NCI-H524 treated with DMSO at 0.1 percent for 48 hours (cell line): ENCODE measurements around the gene LRGUK.
"Not testable (repeated sequence)": the region's sequence is repeated elsewhere in the genome, so short reads cannot be mapped to it uniquely, and the experiment has no call there.

Source experiments
- DNase-seq: peaks from one replicate; lab custom pipeline; 2025; lab: John Stamatoyannopoulos, UW

LRGUK gene

GRCh38 chr7:134187893-134188292 is 60.8 kb downstream of the LRGUK start:
- DNase-seq = no peak

- no peak for DNase-seq
Observed at GRCh38 chr7:134188311-134188710, 61.2 kb downstream of the LRGUK start.

GRCh38 chr7:134189559-134189958 is 62.4 kb downstream of the LRGUK start:
- DNase-seq = no peak

- DNase-seq = no peak
Observed at GRCh38 chr7:134191876-134192275, 64.7 kb downstream of the LRGUK start.

GRCh38 chr7:134193240-134193639 is 66.1 kb downstream of the LRGUK start:
- DNase-seq = no peak

GRCh38 chr7:134195252-134195651 is 68.1 kb downstream of the LRGUK start:
- no peak for DNase-seq

GRCh38 chr7:134196439-134196838 is 69.3 kb downstream of the LRGUK start:
- DNase-seq = no peak

- DNase-seq = no peak
Observed at GRCh38 chr7:134197345-134197744, 70.2 kb downstream of the LRGUK start.

GRCh38 chr7:134200970-134201369 is 73.8 kb downstream of the LRGUK start:
- no peak for DNase-seq

- no peak for DNase-seq
Observed at GRCh38 chr7:134201569-134202261, 74.6 kb downstream of the LRGUK start.

GRCh38 chr7:134203186-134203889 is 76.2 kb downstream of the LRGUK start:
- no peak for DNase-seq

- no peak for DNase-seq
Observed at GRCh38 chr7:134209322-134210015, 82.3 kb downstream of the LRGUK start.

- DNase-seq = no peak
Observed at GRCh38 chr7:134210227-134210626, 83.1 kb downstream of the LRGUK start.

- no peak for DNase-seq
Observed at GRCh38 chr7:134210976-134211663, 84.0 kb downstream of the LRGUK start.

GRCh38 chr7:134211817-134212216 is 84.7 kb downstream of the LRGUK start:
- DNase-seq = no peak

GRCh38 chr7:134212576-134213546 is 85.7 kb downstream of the LRGUK start:
- DNase-seq = no peak

- no peak for DNase-seq
Observed at GRCh38 chr7:134220236-134220635, 93.1 kb downstream of the LRGUK start.

GRCh38 chr7:134231296-134231695 is 104.2 kb downstream of the LRGUK start:
- not testable (repeated sequence) for DNase-seq

GRCh38 chr7:134234216-134234615 is 107.1 kb downstream of the LRGUK start:
- DNase-seq = no peak

GRCh38 chr7:134245253-134245652 is 118.1 kb downstream of the LRGUK start:
- DNase-seq = no peak

GRCh38 chr7:134246347-134246746 is 119.2 kb downstream of the LRGUK start:
- no peak for DNase-seq
